Neural cell (in vitro differentiated cells): ENCODE results near the gene ZBTB24. TPM values are rescaled to one million over a fixed set of nuclear protein-coding genes. Genes with fewer than 3 reads are reported as not detected.
A peak's percentile ranks its signal among the peaks of the same experiment; 100 is the strongest.

Experiments used
- H2AFZ ChIP-seq: fragments of 200-600, 300-800 bp; sonication (generic), shearing (Covaris generic); 2 replicates; pipeline ENCODE4 v1.6.0; 2014; ENCODE audit warnings: low read depth, mild to moderate bottlenecking, antibody characterized with exemption, low read length, moderate library complexity
- H3F3A ChIP-seq: fragments of 200-600 bp; shearing (Covaris generic); 2 replicates; pipeline ENCODE4 v1.6.1; 2016; ENCODE audit warnings: mild to moderate bottlenecking, moderate library complexity, mixed read lengths, antibody characterized with exemption, low read length; ENCODE audit not compliant: insufficient read depth, poor library complexity, severe bottlenecking
- H3K27ac ChIP-seq: fragments of 200-600, 300-800 bp; sonication (generic), shearing (Covaris generic); 2 replicates; pipeline ENCODE4 v1.5.1; 2014; ENCODE audit warnings: mild to moderate bottlenecking, low read length, moderate library complexity
- H3K27me3 ChIP-seq: fragments of 300-800, 200-600 bp; sonication (generic), shearing (Covaris generic); 2 replicates; pipeline ENCODE4 v1.6.0; 2014; ENCODE audit warnings: mild to moderate bottlenecking, low read depth, low read length, moderate library complexity; ENCODE audit not compliant: insufficient read depth
- H3K36me3 ChIP-seq: fragments of 300-800, 200-600 bp; sonication (generic), shearing (Covaris generic); 2 replicates; pipeline ENCODE4 v1.5.1; 2014; ENCODE audit warnings: mild to moderate bottlenecking, antibody characterized with exemption, low read length, moderate library complexity; ENCODE audit not compliant: insufficient read depth
- H3K4me2 ChIP-seq: fragments of 300-800, 200-600 bp; sonication (generic), shearing (Covaris generic); 2 replicates; pipeline ENCODE4 v1.6.0; 2014; ENCODE audit warnings: mild to moderate bottlenecking, low read length
- H3K4me3 ChIP-seq: fragments of 300-800, 200-600 bp; sonication (generic), shearing (Covaris generic); 2 replicates; pipeline ENCODE4 v1.5.1; 2014; ENCODE audit warnings: mild to moderate bottlenecking, low read length, moderate library complexity
- H3K79me2 ChIP-seq: fragments of 200-600 bp; shearing (Covaris generic); replicated peaks from 2 replicates; pipeline ENCODE4 v1.6.0; 2014; ENCODE audit warnings: mild to moderate bottlenecking, low read length, moderate library complexity; ENCODE audit not compliant: insufficient read depth
- H3K9ac ChIP-seq: fragments of 300-800, 200-600 bp; sonication (generic), shearing (Covaris generic); 2 replicates; pipeline ENCODE4 v1.6.1; 2016; ENCODE audit warnings: mild to moderate bottlenecking, low read length, mixed read lengths
- H3K9me2 ChIP-seq: fragments of 200-600 bp; shearing (Covaris generic); 2 replicates; pipeline ENCODE4 v1.6.1; 2016; ENCODE audit warnings: mild to moderate bottlenecking, low read length, mixed read lengths; ENCODE audit not compliant: insufficient read depth
- H3K9me3 ChIP-seq: fragments of 200-600, 300-800 bp; sonication (generic), shearing (Covaris generic); 2 replicates; pipeline ENCODE4 v1.6.1; 2016; ENCODE audit warnings: mild to moderate bottlenecking, mixed run types, low read length, moderate library complexity, mixed read lengths
- H4K20me1 ChIP-seq: fragments of 200-600 bp; shearing (Covaris generic); 2 replicates; pipeline ENCODE4 v1.6.1; 2016; ENCODE audit warnings: mild to moderate bottlenecking, mixed run types; ENCODE audit not compliant: insufficient read depth
- CTCF ChIP-seq: fragments of 450-650 bp; IDR thresholded peaks from 2 replicates; pipeline ENCODE4 v1.5.1; 2014; ENCODE audit warnings: antibody characterized with exemption, mild to moderate bottlenecking, moderate library complexity; ENCODE audit not compliant: poor library complexity, severe bottlenecking
- EP300 ChIP-seq: fragments of 450-650 bp; conservative IDR thresholded peaks from 2 replicates; pipeline ENCODE4 v1.6.1; 2014; ENCODE audit warnings: antibody characterized with exemption, mild to moderate bottlenecking, moderate library complexity; ENCODE audit not compliant: poor library complexity, severe bottlenecking
- EZH2 ChIP-seq: fragments of 200-600, 300-800 bp; shearing (Covaris generic), sonication (generic); IDR thresholded peaks from 2 replicates; pipeline ENCODE4 v1.6.1; 2014; ENCODE audit warnings: antibody characterized with exemption, low read length, borderline replicate concordance, mild to moderate bottlenecking; ENCODE audit not compliant: insufficient read depth, poor library complexity, severe bottlenecking
- MXI1 ChIP-seq: fragments of 450-650 bp; conservative IDR thresholded peaks from 2 replicates; pipeline ENCODE4 v1.6.1; 2014; ENCODE audit warnings: antibody characterized with exemption, mild to moderate bottlenecking; ENCODE audit not compliant: poor library complexity, severe bottlenecking
- POLR2AphosphoS5 ChIP-seq: IDR thresholded peaks from 2 replicates; pipeline ENCODE4 v1.6.1; 2012
- RAD21 ChIP-seq: fragments of 450-650 bp; conservative IDR thresholded peaks from 2 replicates; pipeline ENCODE4 v1.6.1; 2014; ENCODE audit warnings: antibody characterized with exemption, mild to moderate bottlenecking, moderate library complexity
- REST ChIP-seq: IDR thresholded peaks from 2 replicates; pipeline ENCODE4 v1.6.1; 2012; ENCODE audit warnings: borderline replicate concordance
- SMC3 ChIP-seq: fragments of 450-650 bp; conservative IDR thresholded peaks from 2 replicates; pipeline ENCODE4 v1.6.1; 2014; ENCODE audit warnings: antibody characterized with exemption, mild to moderate bottlenecking, moderate library complexity; ENCODE audit not compliant: poor library complexity
- TAF1 ChIP-seq: IDR thresholded peaks from 2 replicates; pipeline ENCODE4 v1.6.1; 2012; ENCODE audit warnings: low read depth
- polyA plus RNA-seq: library from polyadenylated mRNA; depleted of rRNA; stranded (reverse); fragments of >200 nt; gene quantifications from 2 replicates; pipeline ENCODE4 v1.2.3, GENCODE V29; 2014

ZBTB24 gene
- polyA plus RNA-seq, 1 donor from 2014 or later: 6.0 TPM

GRCh38 chr6:109478222-109478805 is 4.7 kb downstream of the ZBTB24 start:
- H3K79me2 ChIP-seq: no peaks in the 10 kb centered on the region
- no peak overlapping the region for H3K27ac ChIP-seq
- H3K4me3 ChIP-seq: peak overlapping the region; percentile 42
- H3K9me2 ChIP-seq: no peaks in the 10 kb centered on the region
- no peak overlapping the region for H3K9ac ChIP-seq
- H3K27me3 ChIP-seq: no peaks in the 10 kb centered on the region
- peaks cover 4% of the 10 kb centered on the region for H3K36me3 ChIP-seq
- H4K20me1 ChIP-seq: no peaks in the 10 kb centered on the region
- H3K9me3 ChIP-seq: no peaks in the 10 kb centered on the region
- H3K4me2 ChIP-seq: no peak overlapping the region
- TF ChIP-seq SMC3 (no peak), RAD21 (no peak), REST (no peak), EP300 (no peak), EZH2 (no peak), MXI1 (no peak), POLR2AphosphoS5 (no peak), TAF1 (no peak), CTCF (no peak)
- no peak overlapping the region for H2AFZ ChIP-seq
- no peaks in the 10 kb centered on the region for H3F3A ChIP-seq

GRCh38 chr6:109477725-109478124 is 5.3 kb downstream of the ZBTB24 start:
- Histone ChIP-seq H3K27me3 (no peaks in the 10 kb centered on the region), H3K9ac (no peak overlapping the region), H2AFZ (no peak overlapping the region), H3K27ac (no peak overlapping the region), H3K4me3 (peak overlapping the region; percentile 42), H3K36me3 (peaks cover 4% of the 10 kb centered on the region), H3K9me2 (no peaks in the 10 kb centered on the region), H3F3A (no peaks in the 10 kb centered on the region), H4K20me1 (no peaks in the 10 kb centered on the region), H3K79me2 (no peaks in the 10 kb centered on the region), H3K4me2 (no peak overlapping the region), H3K9me3 (no peaks in the 10 kb centered on the region)
- TF ChIP-seq MXI1 (no peak), SMC3 (no peak), EP300 (no peak), REST (no peak), EZH2 (no peak), CTCF (no peak), RAD21 (no peak), POLR2AphosphoS5 (no peak), TAF1 (no peak)
